ENCODE results near the gene CRABP1. TPM values are rescaled to one million over a fixed set of nuclear protein-coding genes. Genes with fewer than 3 reads are reported as not detected.

CRABP1 gene
- total RNA-seq, 1 experiment from 2014 or later = not detected

DNA sequence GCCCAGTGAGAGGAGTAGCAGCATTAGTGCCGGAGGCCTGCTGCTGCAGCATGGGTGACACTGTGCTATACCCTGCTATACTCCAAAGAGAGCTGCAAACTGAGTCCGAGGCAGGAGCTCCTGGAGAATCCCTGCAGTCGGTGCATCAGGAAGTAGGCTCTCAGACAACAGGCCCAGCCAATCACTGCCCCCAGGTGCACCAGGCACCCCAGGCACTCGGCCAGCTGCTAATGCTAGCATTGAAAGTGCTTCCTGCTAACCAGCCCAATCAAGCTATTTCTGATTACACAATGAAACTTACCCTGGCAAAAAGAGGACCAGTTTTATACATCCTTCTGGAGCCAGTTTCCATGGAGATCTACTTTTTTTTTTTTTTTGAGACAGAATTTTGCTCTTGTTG lies 52.3 kb downstream of the CRABP1 start:
- DNase-seq = peak; percentile 26
- CTCF ChIA-PET = no interaction called here
- Mint-ChIP-seq H3K27ac (ENCODE audit: unreplicated experiment) (no peak overlapping the region), H3K9me3 (ENCODE audit: low read depth, unreplicated experiment) (no peaks in the 10 kb centered on the region), H3K27me3 (ENCODE audit: unreplicated experiment) (peaks cover 44% of the 10 kb centered on the region), H3K36me3 (ENCODE audit: insufficient read depth, unreplicated experiment) (no peaks in the 10 kb centered on the region), H3K4me3 (ENCODE audit: low read depth, unreplicated experiment) (no peak overlapping the region), H3K4me1 (ENCODE audit: low read depth, unreplicated experiment) (no peaks in the 10 kb centered on the region)
- no TSS peak for BruUV-seq (replicated peaks)
- TF ChIP-seq, protein P1, sequence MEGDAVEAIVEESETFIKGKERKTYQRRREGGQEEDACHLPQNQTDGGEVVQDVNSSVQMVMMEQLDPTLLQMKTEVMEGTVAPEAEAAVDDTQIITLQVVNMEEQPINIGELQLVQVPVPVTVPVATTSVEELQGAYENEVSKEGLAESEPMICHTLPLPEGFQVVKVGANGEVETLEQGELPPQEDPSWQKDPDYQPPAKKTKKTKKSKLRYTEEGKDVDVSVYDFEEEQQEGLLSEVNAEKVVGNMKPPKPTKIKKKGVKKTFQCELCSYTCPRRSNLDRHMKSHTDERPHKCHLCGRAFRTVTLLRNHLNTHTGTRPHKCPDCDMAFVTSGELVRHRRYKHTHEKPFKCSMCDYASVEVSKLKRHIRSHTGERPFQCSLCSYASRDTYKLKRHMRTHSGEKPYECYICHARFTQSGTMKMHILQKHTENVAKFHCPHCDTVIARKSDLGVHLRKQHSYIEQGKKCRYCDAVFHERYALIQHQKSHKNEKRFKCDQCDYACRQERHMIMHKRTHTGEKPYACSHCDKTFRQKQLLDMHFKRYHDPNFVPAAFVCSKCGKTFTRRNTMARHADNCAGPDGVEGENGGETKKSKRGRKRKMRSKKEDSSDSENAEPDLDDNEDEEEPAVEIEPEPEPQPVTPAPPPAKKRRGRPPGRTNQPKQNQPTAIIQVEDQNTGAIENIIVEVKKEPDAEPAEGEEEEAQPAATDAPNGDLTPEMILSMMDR (IDR thresholded peaks at IDR 0.05; ENCODE audit: unreplicated experiment) = no peak
- intact Hi-C loops (cut with micrococcal nuclease; ENCODE audit: unreplicated experiment) = no loop called here

DNA sequence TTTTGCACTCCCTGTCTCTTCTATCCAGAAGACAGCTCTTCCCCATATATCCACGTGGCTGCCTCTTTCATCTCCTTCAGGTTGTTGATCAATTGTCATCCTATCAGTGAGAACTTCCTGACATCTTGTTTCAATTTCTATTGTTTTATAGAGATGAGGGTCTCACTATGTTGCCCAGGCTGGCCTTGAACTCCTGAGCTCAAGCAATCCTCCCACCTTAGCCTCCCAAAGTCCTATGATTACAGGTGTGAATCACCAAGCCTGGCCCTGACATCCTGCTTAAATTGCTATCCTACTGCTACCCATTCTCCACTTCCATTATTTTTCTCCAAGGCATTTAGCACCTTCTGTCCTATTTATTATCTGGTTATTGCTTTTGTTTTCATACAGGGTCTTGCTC lies 53.0 kb downstream of the CRABP1 start:
- Mint-ChIP-seq H3K9me3 (ENCODE audit: low read depth, unreplicated experiment) (no peaks in the 10 kb centered on the region), H3K4me3 (ENCODE audit: low read depth, unreplicated experiment) (no peak overlapping the region), H3K27me3 (ENCODE audit: unreplicated experiment) (peaks cover 37% of the 10 kb centered on the region), H3K27ac (ENCODE audit: unreplicated experiment) (no peak overlapping the region), H3K36me3 (ENCODE audit: insufficient read depth, unreplicated experiment) (no peaks in the 10 kb centered on the region), H3K4me1 (ENCODE audit: low read depth, unreplicated experiment) (no peaks in the 10 kb centered on the region)
- TF ChIP-seq, protein P1 (IDR thresholded peaks at IDR 0.05; ENCODE audit: unreplicated experiment) = no peak
- CTCF ChIA-PET = interaction anchor here (0.7 kb wide), 1 partner anchor 12 kb away, joined by 3 read pairs; no protein-coding TSS in a partner anchor
- DNase-seq = no peak
- intact Hi-C loops (cut with micrococcal nuclease; ENCODE audit: unreplicated experiment) = no loop called here
- no TSS peak for BruUV-seq (replicated peaks)

DNA sequence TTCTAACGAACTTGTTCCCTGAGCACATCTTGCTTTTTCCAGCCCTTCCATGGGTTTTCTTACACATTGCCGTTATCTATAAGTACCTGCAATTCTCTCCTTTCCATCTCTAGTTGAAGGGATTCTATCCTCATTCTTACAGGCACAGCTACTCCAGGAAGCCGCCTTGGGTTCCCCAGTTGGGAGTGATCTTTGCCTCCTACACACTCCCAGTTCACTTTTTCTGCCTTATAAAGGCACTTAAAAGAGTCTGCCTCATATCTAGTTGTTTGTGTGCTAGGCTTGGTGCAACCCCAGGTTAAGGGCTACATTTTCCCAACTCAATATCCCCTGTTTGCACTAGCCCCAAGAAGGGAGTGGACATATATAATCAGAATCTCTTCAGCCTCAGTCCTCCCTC lies 53.9 kb downstream of the CRABP1 start:
- CTCF ChIA-PET = interaction anchor here (0.7 to 1.4 kb wide), 3 partner anchors 11 to 33 kb away, joined by 3 to 10 read pairs (median 3); no protein-coding TSS in a partner anchor
- H3K27ac Mint-ChIP-seq (ENCODE audit: unreplicated experiment) = no peak overlapping the region
- no peaks in the 10 kb centered on the region for H3K4me1 Mint-ChIP-seq (ENCODE audit: low read depth, unreplicated experiment)
- H3K9me3 Mint-ChIP-seq (ENCODE audit: low read depth, unreplicated experiment) = no peaks in the 10 kb centered on the region
- peaks cover 36% of the 10 kb centered on the region for H3K27me3 Mint-ChIP-seq (ENCODE audit: unreplicated experiment)
- intact Hi-C loops (cut with micrococcal nuclease; ENCODE audit: unreplicated experiment) = no loop called here
- no peak for DNase-seq
- no TSS peak for BruUV-seq (replicated peaks)
- H3K4me3 Mint-ChIP-seq (ENCODE audit: low read depth, unreplicated experiment) = no peak overlapping the region
- TF ChIP-seq, protein P1 (IDR thresholded peaks at IDR 0.05; ENCODE audit: unreplicated experiment) = no peak
- H3K36me3 Mint-ChIP-seq (ENCODE audit: insufficient read depth, unreplicated experiment) = no peaks in the 10 kb centered on the region

DNA sequence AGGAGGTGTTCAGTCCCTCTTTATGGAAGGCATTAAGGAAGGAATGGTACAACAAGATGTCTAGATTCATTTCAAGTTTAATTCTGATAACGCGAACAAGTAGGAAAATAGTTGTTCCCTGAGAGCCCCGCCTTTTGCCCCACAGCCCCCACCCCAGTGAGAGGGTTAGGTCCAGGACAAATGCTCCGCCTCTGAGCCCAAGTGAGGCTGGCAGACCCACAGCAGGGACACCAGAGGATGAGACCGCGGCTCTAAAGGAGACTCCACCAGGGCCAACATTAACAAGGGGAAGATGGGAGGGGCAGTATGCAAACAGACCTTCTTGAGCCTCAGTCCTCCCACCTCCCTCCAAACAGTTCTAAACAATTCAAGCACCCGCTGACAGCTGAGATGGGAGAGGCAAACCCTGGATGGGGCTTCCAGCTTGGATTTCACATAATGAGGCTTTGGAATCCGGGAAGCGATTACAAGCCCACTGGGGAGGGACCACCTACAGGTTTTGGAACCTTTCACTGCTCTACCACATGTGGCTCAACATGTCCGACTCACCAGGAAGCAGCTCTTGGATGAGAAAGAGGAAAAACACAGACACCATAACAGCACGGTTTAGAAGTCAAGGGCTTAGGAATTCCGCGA lies 54.9 kb downstream of the CRABP1 start:
- TF ChIP-seq, protein P1 (IDR thresholded peaks at IDR 0.05; ENCODE audit: unreplicated experiment) = no peak
- no peak overlapping the region for H3K27ac Mint-ChIP-seq (ENCODE audit: unreplicated experiment)
- H3K4me3 Mint-ChIP-seq (ENCODE audit: low read depth, unreplicated experiment) = no peak overlapping the region
- no peaks in the 10 kb centered on the region for H3K4me1 Mint-ChIP-seq (ENCODE audit: low read depth, unreplicated experiment)
- H3K27me3 Mint-ChIP-seq (ENCODE audit: unreplicated experiment) = peaks cover 31% of the 10 kb centered on the region
- DNase-seq = no peak
- H3K9me3 Mint-ChIP-seq (ENCODE audit: low read depth, unreplicated experiment) = no peaks in the 10 kb centered on the region
- H3K36me3 Mint-ChIP-seq (ENCODE audit: insufficient read depth, unreplicated experiment) = no peaks in the 10 kb centered on the region
- BruUV-seq (replicated peaks) = no TSS peak
- intact Hi-C loops (cut with micrococcal nuclease; ENCODE audit: unreplicated experiment) = no loop called here
- CTCF ChIA-PET = interaction anchor here (0.7 kb wide), 1 partner anchor 62 kb away, joined by 3 read pairs; no protein-coding TSS in a partner anchor
